ENCODE measurements around the gene SS18L1.

The SS18L1 gene

DNA sequence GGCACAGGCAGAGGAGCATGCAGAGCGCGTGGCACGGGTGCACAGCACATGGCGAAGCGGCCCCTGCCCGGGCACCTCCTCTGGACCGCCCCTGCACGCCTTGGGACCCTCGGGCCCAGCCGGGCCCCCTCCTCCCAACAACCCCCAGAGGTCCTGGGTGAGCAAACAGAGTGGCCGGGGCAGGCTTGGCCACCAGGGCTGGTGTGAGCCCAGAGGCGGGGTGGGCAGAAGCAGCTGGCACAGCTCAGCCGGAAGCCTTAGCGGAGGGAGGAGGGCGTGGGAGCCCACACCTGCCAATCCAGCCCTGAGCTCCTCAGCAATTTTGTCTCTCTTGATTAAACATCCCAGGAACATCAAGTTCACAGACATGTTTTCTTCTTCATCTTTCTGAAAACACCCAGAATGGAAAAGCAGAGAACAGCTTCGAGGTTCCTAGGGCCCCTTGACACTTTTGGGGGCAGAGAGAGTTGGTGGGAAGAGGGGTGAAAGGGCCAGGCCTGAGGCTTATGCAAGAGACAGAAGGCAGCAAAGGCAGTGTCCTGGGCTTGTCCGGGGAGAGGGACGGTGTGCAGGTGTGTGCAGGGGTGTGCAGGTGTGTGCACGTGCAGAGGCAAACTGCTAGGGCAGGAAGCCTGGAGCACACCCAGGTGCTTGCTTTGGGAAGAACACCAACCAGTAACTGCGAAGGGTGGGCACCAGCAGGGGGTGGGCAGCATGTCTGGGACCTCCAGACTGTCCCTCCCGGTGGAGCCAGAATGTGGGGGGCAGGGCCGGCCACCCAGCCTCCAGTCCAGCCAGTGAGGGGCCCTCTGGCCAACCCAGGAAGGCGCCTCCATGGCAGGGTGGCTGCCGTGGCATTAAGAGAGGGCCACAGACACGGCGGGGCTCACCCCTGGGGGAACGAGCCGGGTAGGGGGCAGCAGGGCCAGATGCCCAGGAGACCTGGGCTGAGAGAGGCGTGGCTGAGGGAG, 71.7 kb downstream of the SS18L1 start:
- Histone ChIP-seq H3K9ac (no peak overlapping the region), H4K20me1 (ENCODE audit: insufficient read depth) (no peaks in the 10 kb centered on the region), H3K27me3 (ENCODE audit: insufficient read depth, low read depth) (peaks cover 83% of the 10 kb centered on the region), H3K36me3 (ENCODE audit: insufficient read depth) (no peaks in the 10 kb centered on the region), H3K4me3 (IDR thresholded peaks at IDR 0.05; ENCODE audit: insufficient read depth, low read depth, low read length) (no peak overlapping the region), H3K27ac (no peak overlapping the region), H3K79me2 (ENCODE audit: insufficient read depth, low read depth) (no peaks in the 10 kb centered on the region), H3K4me2 (no peak overlapping the region), H3K4me1 (ENCODE audit: low read depth, poor library complexity, severe bottlenecking) (no peaks in the 10 kb centered on the region), H2AFZ (ENCODE audit: low read depth) (no peak overlapping the region)
- TF ChIP-seq, protein P1, sequence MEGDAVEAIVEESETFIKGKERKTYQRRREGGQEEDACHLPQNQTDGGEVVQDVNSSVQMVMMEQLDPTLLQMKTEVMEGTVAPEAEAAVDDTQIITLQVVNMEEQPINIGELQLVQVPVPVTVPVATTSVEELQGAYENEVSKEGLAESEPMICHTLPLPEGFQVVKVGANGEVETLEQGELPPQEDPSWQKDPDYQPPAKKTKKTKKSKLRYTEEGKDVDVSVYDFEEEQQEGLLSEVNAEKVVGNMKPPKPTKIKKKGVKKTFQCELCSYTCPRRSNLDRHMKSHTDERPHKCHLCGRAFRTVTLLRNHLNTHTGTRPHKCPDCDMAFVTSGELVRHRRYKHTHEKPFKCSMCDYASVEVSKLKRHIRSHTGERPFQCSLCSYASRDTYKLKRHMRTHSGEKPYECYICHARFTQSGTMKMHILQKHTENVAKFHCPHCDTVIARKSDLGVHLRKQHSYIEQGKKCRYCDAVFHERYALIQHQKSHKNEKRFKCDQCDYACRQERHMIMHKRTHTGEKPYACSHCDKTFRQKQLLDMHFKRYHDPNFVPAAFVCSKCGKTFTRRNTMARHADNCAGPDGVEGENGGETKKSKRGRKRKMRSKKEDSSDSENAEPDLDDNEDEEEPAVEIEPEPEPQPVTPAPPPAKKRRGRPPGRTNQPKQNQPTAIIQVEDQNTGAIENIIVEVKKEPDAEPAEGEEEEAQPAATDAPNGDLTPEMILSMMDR (conservative IDR thresholded peaks at IDR 0.05; ENCODE audit: low read depth, low read length): no peak

DNA sequence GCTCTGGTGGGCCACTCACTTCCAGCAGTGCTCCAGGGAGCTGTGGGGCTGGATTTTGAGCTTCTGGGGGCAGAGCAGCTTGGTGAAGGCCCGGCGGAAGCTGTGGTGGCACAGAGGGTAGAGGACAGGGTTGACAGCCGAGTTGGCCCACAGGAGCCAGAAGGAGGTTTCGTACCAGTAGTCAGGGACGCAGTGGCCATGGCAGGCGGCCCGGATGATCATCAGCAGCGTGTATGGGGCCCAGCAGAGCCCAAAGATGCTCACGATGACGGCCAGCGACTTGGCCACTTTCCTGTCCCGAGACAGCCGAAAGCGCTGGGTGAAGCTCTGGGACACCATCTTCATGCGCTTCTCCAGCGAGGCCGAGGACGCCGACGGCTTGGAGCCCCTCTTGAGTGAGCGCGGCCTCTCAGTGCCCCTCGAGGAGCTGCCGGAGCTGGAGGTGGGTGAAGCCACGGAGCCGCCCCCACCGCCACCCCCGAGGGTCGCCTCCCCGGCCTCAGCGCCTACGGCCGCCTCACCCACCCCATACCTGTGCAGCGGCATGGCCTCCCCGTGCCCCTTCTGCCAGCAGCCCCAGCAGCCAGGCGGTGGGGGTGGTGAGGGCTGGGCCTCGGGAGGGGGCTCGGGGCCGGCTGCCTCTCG, 72.5 kb downstream of the SS18L1 start:
- Histone ChIP-seq H2AFZ (ENCODE audit: low read depth) (no peak overlapping the region), H3K4me2 (no peak overlapping the region), H3K9ac (no peak overlapping the region), H3K36me3 (ENCODE audit: insufficient read depth) (no peaks in the 10 kb centered on the region), H3K27me3 (ENCODE audit: insufficient read depth, low read depth) (peaks cover 81% of the 10 kb centered on the region), H3K4me1 (ENCODE audit: low read depth, poor library complexity, severe bottlenecking) (no peaks in the 10 kb centered on the region), H3K27ac (no peak overlapping the region), H4K20me1 (ENCODE audit: insufficient read depth) (no peaks in the 10 kb centered on the region), H3K4me3 (IDR thresholded peaks at IDR 0.05; ENCODE audit: insufficient read depth, low read depth, low read length) (no peak overlapping the region), H3K79me2 (ENCODE audit: insufficient read depth, low read depth) (no peaks in the 10 kb centered on the region)
- TF ChIP-seq, protein P1 (conservative IDR thresholded peaks at IDR 0.05; ENCODE audit: low read depth, low read length): no peak

DNA sequence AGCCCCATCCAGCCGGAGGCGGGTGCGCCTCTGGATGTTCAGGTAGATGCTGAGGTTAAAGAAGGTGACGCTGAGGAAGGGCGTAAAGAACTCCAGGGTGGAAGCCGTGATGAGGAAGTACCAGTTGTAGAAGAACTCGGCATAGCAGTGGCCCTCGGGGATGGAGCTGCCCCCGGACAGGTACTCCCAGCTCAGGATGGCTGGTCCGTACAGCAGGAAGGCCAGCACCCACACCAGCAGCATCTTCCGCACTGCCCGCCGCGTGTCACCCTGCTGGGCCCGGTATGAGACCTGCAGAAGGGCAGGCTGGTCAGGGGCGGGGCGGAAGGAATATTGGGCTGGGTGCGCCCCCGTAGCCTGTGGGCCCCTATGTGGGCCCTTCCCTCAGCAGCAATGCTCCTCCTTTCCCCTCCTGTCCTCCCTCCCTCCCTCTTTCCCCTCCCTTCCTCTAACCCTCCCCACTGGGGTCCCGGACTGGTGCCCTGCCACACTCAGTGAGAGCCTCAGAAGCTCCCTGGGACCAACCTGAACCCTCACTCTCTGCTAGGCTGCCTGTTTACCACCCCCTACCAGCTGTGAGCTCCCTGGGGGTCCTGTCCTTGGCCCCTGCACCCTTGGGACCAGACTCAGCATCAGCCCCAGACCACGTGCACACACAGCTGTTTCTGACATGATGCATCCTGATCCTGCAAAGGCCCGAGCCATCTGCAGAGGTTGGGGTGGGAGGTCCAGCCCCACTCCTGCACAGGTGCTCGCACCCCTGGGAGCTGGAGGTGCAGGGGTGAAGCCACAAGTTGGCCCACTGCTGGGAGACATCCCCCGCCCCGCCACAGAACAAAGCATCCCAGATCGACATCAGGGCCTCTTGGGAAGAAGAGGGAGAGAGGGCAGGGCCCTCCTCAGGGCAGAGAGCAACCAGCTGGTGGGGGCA, 73.3 kb downstream of the SS18L1 start:
- H3K27me3 ChIP-seq (ENCODE audit: insufficient read depth, low read depth): peaks cover 81% of the 10 kb centered on the region
- no peak overlapping the region for H3K4me3 ChIP-seq (IDR thresholded peaks at IDR 0.05; ENCODE audit: insufficient read depth, low read depth, low read length)
- H3K27ac ChIP-seq: no peak overlapping the region

More for the DNA sequence above, 73.3 kb downstream of the SS18L1 start:
- H3K36me3 ChIP-seq (ENCODE audit: insufficient read depth): no peaks in the 10 kb centered on the region
- H2AFZ ChIP-seq (ENCODE audit: low read depth): no peak overlapping the region
- H3K79me2 ChIP-seq (ENCODE audit: insufficient read depth, low read depth): no peaks in the 10 kb centered on the region
- H4K20me1 ChIP-seq (ENCODE audit: insufficient read depth): no peaks in the 10 kb centered on the region
- H3K4me2 ChIP-seq: no peak overlapping the region
- H3K4me1 ChIP-seq (ENCODE audit: low read depth, poor library complexity, severe bottlenecking): no peaks in the 10 kb centered on the region
- no peak overlapping the region for H3K9ac ChIP-seq
- TF ChIP-seq, protein P1 (conservative IDR thresholded peaks at IDR 0.05; ENCODE audit: low read depth, low read length): no peak

Measured in KMS-11 (cell line).